GM12892 (cell line): ENCODE results near the gene OLIG1.

Source experiments
- POLR2AphosphoS5 ChIP-seq: IDR thresholded peaks from 2 replicates; pipeline ENCODE4 v1.6.1; 2011; ENCODE audit warnings: low read depth, low read length, control low read depth
- TAF1 ChIP-seq: IDR thresholded peaks from 2 replicates; pipeline ENCODE4 v1.6.1; 2011; ENCODE audit warnings: low read depth, mild to moderate bottlenecking, control low read depth, low read length, borderline replicate concordance

GRCh38 chr21:33035147-33035546, 34.8 kb upstream of the OLIG1 start:
- TF ChIP-seq POLR2AphosphoS5 = no peak
- TF ChIP-seq TAF1 = no peak
